ENCODE data around the gene MED13L.
A peak's percentile ranks its signal among the peaks of the same experiment; 100 is the strongest.

MED13L gene

DNA sequence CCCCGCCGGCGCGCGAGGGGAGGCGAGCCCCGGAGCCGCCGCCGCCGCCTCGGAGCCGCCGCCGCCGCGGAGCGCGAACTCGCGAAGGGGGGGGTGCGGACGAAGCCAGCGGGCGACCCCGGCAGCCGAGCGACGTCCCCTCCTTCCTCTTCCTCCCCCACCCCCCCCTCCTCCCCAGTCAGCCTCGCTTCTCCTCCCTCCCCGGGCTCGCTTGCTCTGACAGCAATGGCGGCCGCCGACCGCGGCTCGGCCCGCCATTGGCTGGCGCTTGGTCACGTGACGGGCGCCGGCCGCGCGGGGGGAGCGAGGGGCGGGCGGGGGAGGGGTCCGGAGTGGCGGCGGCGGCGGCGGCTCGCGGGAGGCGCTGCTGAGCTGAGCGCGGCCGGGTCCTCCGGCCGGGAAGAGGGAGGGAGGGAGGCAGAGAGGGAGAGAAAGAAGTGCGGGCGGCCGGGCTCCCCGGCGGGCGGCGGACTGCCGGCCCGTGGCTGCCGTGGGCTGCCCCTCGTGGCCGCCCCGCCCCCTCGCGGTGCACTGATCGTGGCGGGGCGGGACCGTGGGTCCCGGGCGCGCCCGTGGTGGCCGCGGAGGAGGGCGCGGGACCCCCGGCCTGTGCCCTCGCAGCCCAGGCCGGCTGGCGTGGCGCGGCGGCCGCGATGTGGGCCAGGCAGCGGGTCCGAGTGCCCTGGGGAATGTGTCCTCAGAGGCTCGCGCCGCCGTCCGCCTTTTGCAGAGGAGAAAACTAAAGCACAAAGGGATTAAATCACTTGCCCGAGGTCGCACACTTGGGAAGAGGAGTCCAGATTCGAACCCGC, at the start of gene MED13L:
MED13L (minus strand) TSS at position 227 of the 812 bp plus-strand sequence. CDS start 562 bp downstream, outside the sequence.
- peak; percentile 70 to 79 for DNase-seq (ENCODE audit: low read depth in 2 of 2)

DNA sequence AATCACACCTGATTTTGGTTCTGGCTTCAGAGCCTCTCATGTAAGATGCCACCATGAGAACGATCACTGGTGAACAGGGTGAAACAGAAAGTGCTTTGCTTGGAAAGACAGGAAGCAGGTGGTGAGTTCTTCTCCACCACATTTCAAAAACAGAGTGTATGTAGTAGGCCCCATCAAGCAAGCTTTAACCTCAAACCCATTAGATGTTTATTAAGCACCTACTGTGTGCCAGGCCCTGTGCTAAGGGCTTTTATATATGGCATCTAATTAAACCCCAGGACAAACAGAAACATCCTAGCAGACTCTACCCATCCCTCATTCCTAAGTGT, 47.8 kb upstream of the MED13L start:
- DNase-seq (ENCODE audit: low read depth in 2 of 2): no peak

DNA sequence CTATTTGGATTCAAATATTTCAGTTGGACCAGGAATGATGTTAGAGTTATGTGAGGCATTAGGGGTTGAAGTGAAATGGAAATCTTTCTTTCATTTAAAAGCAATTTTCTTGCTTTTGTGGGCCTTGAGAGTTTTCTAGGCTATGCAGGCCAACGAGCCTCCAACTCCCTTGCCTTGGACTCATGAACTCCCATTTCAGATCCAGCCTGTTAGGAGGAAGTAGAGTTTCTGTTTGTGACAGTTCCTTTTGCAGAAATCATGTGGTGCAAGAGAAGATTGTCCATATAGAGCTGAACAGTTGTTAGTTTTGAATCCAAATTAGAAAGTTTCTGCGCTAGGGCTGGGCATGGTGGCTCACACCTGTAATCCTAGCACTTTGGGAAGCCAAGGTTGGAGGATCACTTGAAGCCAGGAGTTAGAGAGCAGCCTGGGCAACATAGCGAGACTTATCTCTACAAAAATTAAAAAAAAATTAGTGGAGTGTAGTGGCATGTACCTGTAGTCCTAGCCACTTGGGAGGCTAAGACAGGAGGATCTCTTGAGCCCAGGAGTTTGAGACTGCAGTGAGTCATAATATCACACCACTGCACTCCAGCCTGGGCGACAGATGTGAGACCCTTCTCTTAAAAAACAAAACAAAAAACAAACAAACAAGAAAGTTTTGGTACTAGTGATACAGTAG, 47.3 kb upstream of the MED13L start:
- DNase-seq (ENCODE audit: low read depth in 2 of 2): no peak

DNA sequence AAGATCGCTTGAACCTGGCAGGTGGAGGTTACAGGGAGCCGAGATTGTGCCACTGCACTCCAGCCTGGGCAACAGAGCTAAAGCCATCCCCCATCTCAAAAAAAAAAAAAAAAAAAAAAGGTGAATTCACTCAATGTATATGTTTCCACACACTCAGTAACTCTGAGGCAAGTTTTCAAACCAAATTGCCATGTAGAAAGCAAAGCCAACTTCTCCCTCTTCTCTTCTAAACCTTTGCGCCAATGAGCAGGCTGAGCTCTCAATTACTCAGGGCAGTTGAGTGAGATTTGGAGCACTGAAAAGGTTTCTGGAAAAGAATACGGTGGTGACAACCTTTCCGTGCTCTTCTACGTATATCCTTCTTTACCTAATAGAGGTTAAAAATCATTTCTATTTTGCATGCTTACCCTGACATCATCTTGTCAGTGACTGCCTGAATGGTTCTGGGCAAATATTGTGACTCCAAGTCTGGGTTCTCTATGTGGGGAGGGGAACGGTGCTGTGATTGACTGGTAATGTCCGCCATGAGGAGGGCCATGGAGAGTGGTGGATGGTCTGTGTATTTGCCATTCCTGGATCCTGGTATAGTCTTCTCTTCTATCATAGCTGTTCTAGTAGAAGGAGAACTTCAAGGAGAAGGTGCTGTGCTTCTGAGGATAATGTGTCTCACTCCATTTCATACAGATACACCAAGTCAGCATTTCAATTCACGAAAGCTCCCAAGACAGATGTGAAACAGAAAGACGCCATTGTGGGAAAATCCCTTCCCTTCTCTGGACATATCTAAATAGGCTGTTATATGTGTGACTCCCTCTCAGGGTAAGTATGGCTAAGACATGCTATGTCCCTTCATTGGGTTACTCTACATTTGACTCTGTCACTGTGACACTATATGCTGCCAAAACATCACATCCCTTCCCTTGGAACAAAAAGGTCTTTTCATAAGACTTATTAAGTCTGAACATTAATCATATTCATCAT, 46.2 kb upstream of the MED13L start:
- DNase-seq (ENCODE audit: low read depth in 2 of 2): no peak

DNA sequence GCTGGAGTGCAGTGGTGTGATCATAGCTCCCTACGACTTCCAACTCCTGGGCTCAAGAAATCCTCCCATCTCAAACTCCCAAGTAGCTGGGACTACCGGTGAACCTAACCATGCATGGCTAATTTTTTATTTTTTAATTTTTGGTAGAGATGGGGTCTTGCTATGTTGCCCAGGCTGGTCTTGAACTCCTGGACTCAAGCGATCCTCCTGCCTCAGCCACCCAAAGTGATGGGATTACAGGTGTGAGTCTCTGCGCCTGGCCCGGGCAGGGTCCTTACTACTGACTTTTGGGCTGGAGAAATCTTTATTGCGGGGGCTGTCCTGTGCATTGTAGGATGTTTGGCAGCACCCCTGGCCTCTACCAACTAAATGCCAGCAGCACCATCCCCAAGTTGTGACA, 44.4 kb upstream of the MED13L start:
- DNase-seq (ENCODE audit: low read depth in 2 of 2): no peak

DNA sequence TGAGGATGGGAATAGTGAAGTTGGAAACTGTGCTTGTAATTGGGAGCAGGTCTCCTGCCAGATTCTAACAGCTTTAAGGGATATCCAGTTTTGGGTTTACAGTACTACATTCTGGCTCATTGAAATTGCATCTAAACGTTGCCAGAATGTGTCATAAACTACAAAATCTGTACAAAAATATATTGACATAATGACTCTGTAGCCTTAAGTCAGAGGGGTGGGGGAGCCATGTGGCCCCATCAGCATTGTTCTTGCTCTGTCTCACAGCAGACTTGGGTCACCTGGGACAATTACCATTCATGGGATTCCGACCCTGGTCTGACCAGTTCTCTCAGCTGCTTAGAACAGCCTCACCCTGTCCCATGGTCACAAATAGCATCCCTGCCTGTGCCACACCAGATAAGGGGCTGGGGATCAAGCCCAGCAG, 43.3 kb upstream of the MED13L start:
- DNase-seq (ENCODE audit: low read depth in 2 of 2): no peak

DNA sequence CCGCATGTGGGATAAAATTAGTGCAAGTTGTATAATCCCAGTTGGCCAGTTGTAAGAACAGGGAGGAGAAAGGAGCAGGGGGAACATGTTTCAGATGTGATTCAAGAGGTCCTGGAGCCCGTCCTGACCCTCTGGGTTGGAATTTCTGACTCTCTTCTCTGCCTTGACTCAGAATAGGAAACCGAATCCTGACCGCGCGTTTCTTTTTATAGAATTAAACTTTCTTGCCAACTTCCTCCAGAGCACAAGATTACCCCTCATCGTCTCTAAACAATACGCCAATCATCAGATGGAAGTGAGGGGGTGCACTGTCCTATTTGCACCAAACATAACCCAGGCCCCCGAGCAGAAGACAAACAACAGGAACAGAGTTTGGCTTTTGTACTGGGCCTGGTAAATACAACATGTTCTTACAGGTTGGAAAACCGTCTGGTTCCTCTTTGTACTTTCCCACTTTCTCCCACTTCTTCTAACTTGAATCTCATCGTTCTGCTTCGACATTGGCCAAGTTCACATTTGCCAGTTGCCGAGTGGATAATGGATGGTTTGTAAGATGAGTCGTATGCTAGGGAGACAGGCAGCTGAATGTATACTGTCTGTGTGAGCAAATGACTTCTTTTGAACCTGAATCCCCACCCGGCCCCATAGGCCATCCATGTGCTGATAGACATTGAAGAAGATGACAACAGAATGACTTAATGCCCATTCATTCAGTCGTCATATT, 42.6 kb upstream of the MED13L start:
- DNase-seq (ENCODE audit: low read depth in 2 of 2): peak in 1 of 2 donors; percentile 9

DNA sequence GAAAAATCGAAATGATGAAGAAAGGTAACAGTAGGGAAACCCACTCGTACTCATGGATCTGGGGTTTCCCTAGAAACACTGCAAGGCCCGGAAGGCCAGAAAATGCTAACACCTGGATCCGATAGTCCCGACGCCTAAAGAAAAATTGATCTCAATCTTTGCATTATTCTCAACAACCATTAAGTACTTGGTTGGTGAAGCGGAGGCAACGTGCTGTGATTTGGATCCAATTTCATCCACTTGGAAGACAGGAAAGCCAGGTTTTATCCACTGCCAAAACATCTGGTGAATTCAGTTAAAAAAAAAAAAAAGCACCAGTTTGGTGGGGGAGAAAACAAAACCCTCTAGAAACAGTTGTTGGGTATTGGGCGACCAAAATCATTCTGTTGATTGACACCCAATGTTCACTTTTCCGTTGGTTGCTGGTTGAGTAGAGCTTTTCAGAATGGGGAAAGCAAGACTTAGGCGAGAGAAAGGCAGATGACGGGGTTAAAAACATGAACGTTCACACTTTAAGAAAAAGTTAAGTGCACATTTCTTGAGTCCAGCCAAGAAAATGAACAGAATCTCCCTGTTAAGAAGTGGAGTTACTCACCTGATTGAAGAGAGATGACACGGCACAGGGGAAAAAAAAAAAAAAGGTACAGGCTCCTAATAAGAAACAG, 41.9 kb upstream of the MED13L start:
- no peak for DNase-seq (ENCODE audit: low read depth in 2 of 2)

DNA sequence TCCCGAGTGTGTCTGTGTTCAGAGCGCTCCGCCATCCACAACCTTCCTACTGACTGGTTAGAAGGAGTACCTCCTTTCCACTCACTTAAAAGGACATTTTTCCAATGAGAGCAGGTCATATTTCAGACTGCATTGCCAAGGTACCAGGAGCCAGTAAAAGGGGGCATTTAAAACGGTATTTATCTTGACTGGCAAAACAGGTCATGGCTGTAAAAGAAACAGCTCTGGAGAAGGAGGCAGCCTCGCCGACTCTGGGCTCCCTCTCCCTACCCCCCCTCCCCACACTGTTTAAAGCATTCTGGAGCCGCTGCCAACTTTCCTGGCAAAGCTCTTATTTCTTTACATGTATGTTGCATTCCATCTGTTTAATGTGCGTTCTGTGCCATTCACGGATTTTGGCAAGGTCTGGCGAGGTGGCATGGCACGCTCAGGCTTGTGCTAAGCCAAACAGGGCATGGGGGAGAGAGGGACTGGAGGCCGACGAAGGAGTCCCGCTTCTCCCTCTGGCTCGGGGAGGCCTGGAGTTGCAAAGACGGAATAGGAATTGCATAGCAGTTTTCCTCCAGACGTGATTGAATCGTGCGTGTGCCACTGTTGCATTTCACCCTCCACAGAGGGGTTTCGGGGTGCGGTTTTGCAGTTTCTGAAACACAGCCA, 41.2 kb upstream of the MED13L start:
- DNase-seq (ENCODE audit: low read depth in 2 of 2): no peak

DNA sequence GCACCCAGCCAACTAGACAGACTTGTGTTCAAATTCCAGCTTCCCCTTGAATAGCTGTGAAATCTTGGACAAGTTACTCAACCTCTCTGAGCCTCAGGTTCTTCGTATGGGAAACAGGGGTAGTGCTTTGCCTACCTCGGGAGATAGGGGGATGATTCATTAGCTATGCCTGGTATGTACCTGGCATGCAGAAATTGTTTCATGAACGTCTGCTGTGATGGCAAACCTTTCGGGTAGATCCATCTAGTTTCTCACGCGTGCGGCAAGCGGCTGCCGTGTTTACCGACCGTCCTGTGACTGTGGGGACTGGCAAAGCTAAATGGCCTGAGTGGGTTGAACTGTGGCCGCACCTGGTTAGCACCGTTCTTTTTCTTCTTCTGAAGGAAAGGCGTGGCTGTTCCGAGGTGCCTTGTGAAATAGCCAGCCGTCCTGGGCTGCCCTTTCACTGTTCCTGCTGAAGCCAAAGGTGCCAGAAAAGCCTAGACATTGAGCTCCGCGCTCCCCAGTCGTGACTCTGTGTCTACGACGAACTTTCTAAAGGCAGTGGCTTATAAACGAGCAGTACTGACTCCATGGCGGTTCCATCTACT, 40.6 kb upstream of the MED13L start:
- DNase-seq (ENCODE audit: low read depth in 2 of 2): no peak

DNA sequence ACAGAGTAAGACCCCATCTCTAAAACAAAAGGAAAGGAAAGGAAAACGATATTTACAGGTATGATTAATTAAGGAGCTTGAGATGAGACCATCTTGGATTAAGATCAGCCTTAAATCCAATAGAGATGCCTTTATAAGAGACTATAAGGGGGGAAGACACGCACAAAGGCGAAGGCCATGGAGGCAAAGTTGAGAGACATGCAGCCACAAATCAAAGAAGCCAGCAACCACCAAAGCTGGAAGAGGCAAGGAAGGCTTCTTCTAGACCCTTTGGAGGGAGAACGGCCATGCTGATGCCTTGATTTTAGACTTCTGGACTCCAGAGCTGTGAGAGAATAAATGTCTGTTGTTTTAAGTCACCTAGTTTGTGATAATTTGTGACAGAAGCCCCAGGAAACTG, 39.6 kb upstream of the MED13L start:
- DNase-seq (ENCODE audit: low read depth in 2 of 2): no peak

DNA sequence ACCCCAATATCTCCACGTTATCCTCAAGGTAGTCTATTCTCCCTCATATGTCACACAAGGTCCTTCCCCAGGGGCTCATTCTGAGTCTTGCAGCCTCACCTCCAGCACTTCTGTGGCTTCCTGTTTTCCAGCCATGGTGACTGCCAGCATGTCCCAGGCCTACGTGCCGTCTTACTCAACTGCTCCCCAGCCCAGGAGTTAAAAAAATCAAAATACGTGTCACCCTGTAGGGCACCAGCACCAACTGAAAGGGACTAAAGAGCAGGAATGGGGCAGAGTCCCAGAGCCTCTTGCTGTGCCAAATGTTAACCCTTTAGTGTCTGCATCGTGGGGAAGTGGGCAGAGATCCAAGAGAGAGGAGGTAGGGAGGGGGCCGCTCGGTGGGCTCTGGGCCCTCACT, 37.0 kb upstream of the MED13L start:
- DNase-seq (ENCODE audit: low read depth in 2 of 2): no peak

DNA sequence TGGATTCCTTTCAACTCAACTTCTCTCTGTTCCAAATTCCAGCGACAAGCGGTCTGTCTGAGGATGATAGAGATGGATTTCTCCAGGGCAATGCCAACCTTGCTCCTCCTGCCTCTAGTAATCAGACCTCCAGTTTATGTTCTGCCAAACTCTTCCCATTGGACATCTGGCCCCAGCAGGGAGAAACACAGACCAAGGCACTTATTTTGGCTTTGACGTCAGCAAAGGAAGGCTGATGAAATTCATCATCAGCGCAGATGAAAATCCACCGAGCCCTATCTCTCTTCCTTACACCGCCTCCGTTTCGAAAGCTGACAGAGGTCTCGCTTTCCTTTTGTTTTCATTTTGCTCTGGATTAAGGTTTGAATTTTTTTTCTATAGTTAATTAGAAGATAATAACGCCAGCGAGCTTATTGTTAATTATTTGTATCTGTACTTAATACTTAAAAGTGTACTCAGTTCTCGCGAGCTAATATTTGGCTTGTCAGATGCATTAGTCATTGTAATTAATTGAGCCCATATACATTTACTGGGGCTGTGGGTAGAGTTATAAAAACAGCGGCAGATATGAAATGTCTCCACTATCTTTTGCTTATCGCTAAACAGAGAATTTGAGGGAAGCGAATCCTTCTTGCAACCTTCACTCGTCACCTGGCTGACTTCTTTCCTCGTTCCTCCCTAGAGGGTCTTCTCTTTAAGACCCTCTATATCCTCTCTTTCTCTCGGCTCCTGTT, 35.9 kb upstream of the MED13L start:
- no peak for DNase-seq (ENCODE audit: low read depth in 2 of 2)

DNA sequence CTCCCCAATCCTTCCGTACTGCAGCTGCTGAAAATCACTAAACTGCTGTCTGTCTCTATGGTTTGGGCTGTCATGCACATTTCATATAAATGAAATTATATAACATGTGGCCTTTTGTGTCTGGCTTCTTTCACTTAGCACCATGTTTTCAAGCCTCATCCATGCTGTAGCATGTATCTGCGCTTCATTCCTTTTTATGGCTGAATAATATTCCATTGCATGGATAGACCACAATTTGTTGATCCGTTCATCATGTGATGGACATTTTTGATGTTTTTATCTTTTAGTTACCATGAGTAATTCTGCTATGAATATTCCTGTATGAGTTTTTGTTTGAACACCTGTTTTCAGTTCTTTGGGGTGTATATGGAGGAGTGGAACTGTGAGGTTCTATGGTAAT, 32.6 kb upstream of the MED13L start:
- no peak for DNase-seq (ENCODE audit: low read depth in 2 of 2)

DNA sequence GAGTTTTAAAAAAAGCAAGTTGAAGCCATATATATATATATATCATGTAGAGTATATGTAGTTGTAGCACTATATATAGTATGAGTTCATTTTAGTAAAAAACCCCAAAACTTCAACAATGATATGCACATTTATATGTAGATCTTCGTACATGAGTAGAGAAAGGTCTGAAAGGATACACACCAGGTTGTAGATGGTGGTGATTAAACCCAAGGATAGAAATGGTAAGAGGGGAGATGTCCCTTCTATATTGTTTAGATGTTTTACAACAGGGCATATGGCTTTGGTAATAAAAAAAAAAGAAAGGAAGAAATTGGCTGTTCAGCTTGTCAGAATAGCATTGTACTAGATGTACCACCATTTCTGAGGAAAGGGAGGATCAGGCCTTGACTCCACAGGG, 31.9 kb upstream of the MED13L start:
- no peak for DNase-seq (ENCODE audit: low read depth in 2 of 2)

DNA sequence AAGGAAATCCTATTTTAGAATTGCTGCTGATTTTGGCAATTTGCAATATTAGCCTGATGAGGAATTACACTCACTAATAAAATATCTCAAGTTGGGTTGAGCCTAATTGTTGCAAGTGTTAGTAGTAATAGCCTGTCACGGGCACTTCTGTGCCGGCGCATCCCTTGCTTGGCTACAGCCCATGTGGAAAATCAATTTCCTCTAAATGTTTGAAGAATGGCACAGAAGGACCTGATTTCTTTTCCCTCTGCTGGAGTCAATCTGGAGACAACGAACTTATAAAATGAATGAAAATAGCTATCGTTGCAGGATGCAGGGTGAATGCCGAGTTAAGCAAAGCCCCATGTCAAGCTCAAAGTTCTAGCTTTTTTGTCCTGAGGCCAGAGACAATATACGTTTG, 31.2 kb upstream of the MED13L start:
- no peak for DNase-seq (ENCODE audit: low read depth in 2 of 2)

DNA sequence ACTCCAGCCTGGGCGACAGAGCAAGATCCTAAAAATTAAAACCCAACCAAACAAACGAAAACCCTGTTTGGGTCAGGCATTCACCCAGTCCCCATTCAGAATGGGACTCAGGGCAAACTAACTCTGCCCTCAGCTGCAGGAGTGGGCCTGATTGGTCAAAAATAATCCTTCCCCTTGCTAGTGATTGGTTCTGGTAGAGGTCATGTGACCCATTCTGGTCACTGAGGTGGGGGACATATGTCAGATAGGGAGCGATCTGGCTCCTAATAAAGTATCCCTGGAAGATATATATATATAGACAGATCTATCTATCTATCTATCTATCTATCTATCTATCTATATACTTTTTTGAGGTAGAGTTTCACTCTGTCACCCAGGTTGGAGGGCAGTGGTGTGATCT, 29.5 kb upstream of the MED13L start:
- no peak for DNase-seq (ENCODE audit: low read depth in 2 of 2)

DNA sequence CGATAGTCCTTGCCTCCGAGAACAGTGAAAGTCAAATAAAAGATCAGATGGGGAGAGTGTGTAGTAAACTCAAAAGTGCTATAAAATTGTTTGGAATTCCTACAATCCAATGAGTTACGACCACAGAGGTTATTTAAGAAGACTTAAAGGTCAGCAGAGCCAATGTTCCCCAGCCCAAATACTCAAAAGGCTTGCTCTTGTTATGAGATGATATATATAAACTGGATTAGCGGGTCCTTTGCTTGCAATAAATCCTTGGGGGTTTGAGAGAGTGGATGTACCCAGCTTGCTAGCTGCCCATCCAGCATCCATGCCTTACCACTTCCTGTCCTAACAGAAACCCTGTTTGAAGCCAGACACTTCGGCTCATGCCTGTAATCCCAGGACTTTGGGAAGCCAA, 29.0 kb upstream of the MED13L start:
- DNase-seq (ENCODE audit: low read depth in 2 of 2): no peak

DNA sequence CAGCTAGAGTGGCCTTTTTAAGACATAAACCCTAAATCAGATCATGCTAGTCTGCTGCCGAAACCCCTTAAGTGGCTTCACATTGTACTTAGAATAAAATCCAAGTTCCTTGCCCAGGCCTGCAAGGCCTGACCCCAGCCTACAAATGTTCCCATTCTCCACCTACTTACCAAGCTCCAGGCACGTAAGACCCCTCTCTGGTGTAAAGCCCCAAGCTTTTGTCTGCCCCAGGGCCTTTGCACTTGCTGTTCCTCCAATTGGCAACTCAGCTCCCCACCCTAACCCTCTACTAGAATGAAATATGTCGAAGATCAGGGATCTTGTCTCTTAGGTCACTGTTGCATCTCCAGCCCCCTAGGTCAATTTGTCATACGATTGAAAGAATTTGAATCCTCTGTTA, 27.1 kb upstream of the MED13L start:
- DNase-seq (ENCODE audit: low read depth in 2 of 2): no peak
